Measurements from ENCODE around the gene PLEK2.

GRCh38 chr14:67416810-67417209, 4.8 kb upstream of the PLEK2 start:
- no peak for TF ChIP-seq CTCF (IDR thresholded peaks at IDR 0.05)
- TF ChIP-seq POLR2A (IDR thresholded peaks at IDR 0.05), result no peak
- no peak for TF ChIP-seq EP300 (IDR thresholded peaks at IDR 0.05)
